ENCODE measurements around the gene AKNA.

DNA sequence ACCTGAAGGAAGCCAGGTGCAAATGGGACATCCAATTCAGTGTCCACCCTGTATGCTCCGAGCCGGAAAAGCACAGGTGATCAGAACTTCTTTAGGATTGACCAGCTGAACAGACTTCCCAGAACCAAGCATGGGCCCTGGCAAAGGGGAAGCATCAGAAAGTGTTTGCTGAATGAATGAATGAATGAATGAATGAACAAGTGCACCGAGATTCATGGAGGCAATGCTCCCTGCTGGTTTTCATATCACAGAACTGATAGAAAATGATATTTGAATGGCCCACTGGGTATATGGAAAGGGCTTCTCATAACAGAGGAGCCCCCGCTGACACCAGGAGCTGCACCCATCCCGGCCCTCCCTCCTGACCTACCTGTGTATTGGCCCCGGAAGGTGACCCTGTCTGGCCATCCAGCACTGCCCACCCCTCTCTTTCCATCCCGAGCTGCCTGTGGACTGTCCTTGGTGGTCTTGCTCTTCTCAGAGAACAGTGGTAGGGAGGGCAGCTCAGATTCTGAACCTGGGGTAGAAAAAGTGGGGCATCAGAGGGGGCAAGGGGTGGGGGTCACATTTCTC is 42.2 kb downstream of the AKNA start:
- TF ChIP-seq, protein P1, sequence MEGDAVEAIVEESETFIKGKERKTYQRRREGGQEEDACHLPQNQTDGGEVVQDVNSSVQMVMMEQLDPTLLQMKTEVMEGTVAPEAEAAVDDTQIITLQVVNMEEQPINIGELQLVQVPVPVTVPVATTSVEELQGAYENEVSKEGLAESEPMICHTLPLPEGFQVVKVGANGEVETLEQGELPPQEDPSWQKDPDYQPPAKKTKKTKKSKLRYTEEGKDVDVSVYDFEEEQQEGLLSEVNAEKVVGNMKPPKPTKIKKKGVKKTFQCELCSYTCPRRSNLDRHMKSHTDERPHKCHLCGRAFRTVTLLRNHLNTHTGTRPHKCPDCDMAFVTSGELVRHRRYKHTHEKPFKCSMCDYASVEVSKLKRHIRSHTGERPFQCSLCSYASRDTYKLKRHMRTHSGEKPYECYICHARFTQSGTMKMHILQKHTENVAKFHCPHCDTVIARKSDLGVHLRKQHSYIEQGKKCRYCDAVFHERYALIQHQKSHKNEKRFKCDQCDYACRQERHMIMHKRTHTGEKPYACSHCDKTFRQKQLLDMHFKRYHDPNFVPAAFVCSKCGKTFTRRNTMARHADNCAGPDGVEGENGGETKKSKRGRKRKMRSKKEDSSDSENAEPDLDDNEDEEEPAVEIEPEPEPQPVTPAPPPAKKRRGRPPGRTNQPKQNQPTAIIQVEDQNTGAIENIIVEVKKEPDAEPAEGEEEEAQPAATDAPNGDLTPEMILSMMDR (IDR thresholded peaks at IDR 0.05): no peak
- TF ChIP-seq POLR2A (IDR thresholded peaks at IDR 0.05): no peak

Data from vagina (tissue), 2 donors.